Measurements from ENCODE around the gene ZNF862. TPM values are rescaled to one million over a fixed set of nuclear protein-coding genes. Genes with fewer than 3 reads are reported as not detected.

Gene ZNF862
- total RNA-seq, 1 experiment from 2014 or later: 1.9 TPM

DNA sequence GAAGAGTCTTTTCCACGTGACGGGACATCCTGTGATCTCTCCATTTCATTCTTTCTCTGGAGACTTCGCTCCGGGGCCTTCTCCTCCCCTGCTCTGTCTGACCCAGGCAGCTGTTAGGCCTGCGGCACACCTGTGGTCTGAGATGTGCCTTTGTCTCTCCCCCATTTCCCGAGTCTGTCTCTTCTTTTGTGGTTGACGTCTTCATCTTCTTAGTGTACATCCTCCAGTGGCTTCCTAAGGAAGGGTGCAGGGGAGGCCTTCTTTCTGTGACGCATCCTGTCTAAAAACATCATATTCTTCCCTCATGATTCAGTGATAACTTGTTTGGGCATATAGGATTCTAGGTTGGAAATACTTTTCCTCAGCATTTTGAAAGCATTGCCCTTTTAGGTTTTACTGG lies 18.4 kb downstream of the ZNF862 start:
- Histone ChIP-seq H3K79me2 (ENCODE audit: insufficient read depth, low read length) (no peaks in the 10 kb centered on the region), H3K4me2 (ENCODE audit: insufficient read depth, insufficient read length, low read length) (no peak overlapping the region), H3K79me1 (ENCODE audit: insufficient read depth, low read depth, low read length, poor library complexity, severe bottlenecking) (no peaks in the 10 kb centered on the region), H4K5ac (ENCODE audit: insufficient read length, low read depth, low read length) (no peak overlapping the region), H2BK120ac (ENCODE audit: low read depth, low read length, poor library complexity, severe bottlenecking) (no peak overlapping the region), H3K9ac (ENCODE audit: extremely low read depth, insufficient read length, low read length) (no peak overlapping the region), H2BK20ac (ENCODE audit: low read depth, low read length, poor library complexity, severe bottlenecking) (no peak overlapping the region), H2BK5ac (ENCODE audit: insufficient read length, low read length) (no peak overlapping the region), H3K56ac (ENCODE audit: insufficient read length, low read depth, low read length) (no peak overlapping the region), H4K8ac (replicated peaks; ENCODE audit: insufficient read length, low read depth, low read length) (no peak overlapping the region), H4K20me1 (ENCODE audit: control insufficient read depth, insufficient read depth, insufficient read length) (no peaks in the 10 kb centered on the region), H3K4me1 (ENCODE audit: insufficient read depth, low read length) (peaks cover 15% of the 10 kb centered on the region; the same call in 1 of the 2 replicates), H2AFZ (ENCODE audit: low read length) (no peak overlapping the region), H3T11ph (ENCODE audit: low read length) (no peak overlapping the region), H3K23me2 (ENCODE audit: insufficient read length, low read depth, low read length, poor library complexity, severe bottlenecking) (peaks cover 5% of the 10 kb centered on the region), H3K23ac (ENCODE audit: insufficient read length, low read depth, low read length) (no peak overlapping the region), H3K9me3 (ENCODE audit: control insufficient read depth, low read depth, low read length) (no peaks in the 10 kb centered on the region), H2BK15ac (ENCODE audit: low read depth, low read length) (0 out of 2 replicates have a peak overlapping the region, but pooled peaks have one; percentile 85), H3K27ac (ENCODE audit: insufficient read length, low read depth, low read length) (no peak overlapping the region), H3K14ac (ENCODE audit: insufficient read depth, low read length) (no peak overlapping the region), H3K27me3 (ENCODE audit: insufficient read depth, low read length) (no peaks in the 10 kb centered on the region), H2AK5ac (ENCODE audit: insufficient read length, low read length) (no peak overlapping the region), H2BK12ac (ENCODE audit: insufficient read length, low read depth, low read length) (no peak overlapping the region), H4K91ac (ENCODE audit: insufficient read length, low read depth, low read length) (no peak overlapping the region), H3K4ac (ENCODE audit: low read depth, low read length) (no peak overlapping the region), H3K18ac (ENCODE audit: insufficient read length, low read depth, low read length) (no peak overlapping the region)
- Mint-ChIP-seq H3K36me3 (ENCODE audit: insufficient read depth in 1 of 3, low read depth in 3 of 3) (no peaks in the 10 kb centered on the region; a peak in 1 of 7 replicates), H3K4me3 (no peak overlapping the region), H3K4me1 (peaks cover 32 to 34% of the 10 kb centered on the region in 2 experiments), H3K9me3 (no peaks in the 10 kb centered on the region), H3K27me3 (ENCODE audit: low read depth) (peaks cover 15% of the 10 kb centered on the region), H3K27ac (no peak overlapping the region)
- no CpG with 5 or more reads among the region's 8 CpGs for WGBS (ENCODE audit: extremely low coverage, insufficient read length, low lambda C conversion rate)
- no peak for DNase-seq
- no peak for TF ChIP-seq CTCF (conservative IDR thresholded peaks at IDR 0.05)

Data from H9 (cell line).